Kidney (tissue), 14 donors: ENCODE data around the gene ABCB9. TPM values are rescaled to one million over a fixed set of nuclear protein-coding genes. Genes with fewer than 3 reads are reported as not detected.
A peak's percentile ranks its signal among the peaks of the same experiment; 100 is the strongest.

Source experiments
- DNase-seq, 5 donors: peaks; one replicate each; pipeline ENCODE4 v3.0.0-alpha.2; 2013 to 2020
- FAIRE-seq: peaks from 2 replicates; lab custom pipeline; 2012; peaks lifted over from hg19 to GRCh38; lab: Jason Lieb, UNC
- H3K27ac ChIP-seq, 2 donors: one replicate each; pipeline ENCODE4 v1.7.0; 2013; ENCODE audit warnings: low read depth in 2 of 2, low read length in 2 of 2, inconsistent platforms in 1 of 2
- H3K27me3 ChIP-seq: one replicate; pipeline ENCODE4 v1.7.1; 2013; ENCODE audit warnings: low read length, inconsistent platforms; ENCODE audit not compliant: control insufficient read depth, insufficient read depth
- H3K36me3 ChIP-seq, 3 donors: one replicate each; pipeline versions ENCODE4 v1.7.0 to v1.7.1; 2013; ENCODE audit warnings: low read length in 3 of 3, control low read depth in 1 of 3, inconsistent platforms in 1 of 3; ENCODE audit not compliant: insufficient read depth in 3 of 3, control insufficient read depth in 2 of 3
- H3K4me1 ChIP-seq, 3 donors: one replicate each; pipeline versions ENCODE4 v1.7.0 to v1.7.1; 2013; ENCODE audit warnings: low read length in 3 of 3, inconsistent platforms in 1 of 3, low read depth in 1 of 3; ENCODE audit not compliant: control insufficient read depth in 2 of 3, insufficient read depth in 2 of 3
- H3K4me3 ChIP-seq, 3 donors: one replicate each; pipeline versions ENCODE4 v1.7.0 to v1.8.1; 2013; ENCODE audit warnings: low read length in 3 of 3, control low read depth in 1 of 3, inconsistent platforms in 1 of 3
- H3K9ac ChIP-seq, 3 donors: one replicate each; pipeline versions ENCODE4 v1.7.0 to v1.7.1; 2013; ENCODE audit warnings: low read length in 3 of 3, control low read depth in 1 of 3, inconsistent platforms in 1 of 3
- H3K9me3 ChIP-seq, 3 donors: one replicate each; pipeline versions ENCODE4 v1.7.0 to v1.7.1; 2013; ENCODE audit warnings: low read length in 3 of 3, control low read depth in 1 of 3, inconsistent platforms in 1 of 3; ENCODE audit not compliant: control insufficient read depth in 2 of 3, insufficient read depth in 1 of 3
- intact Hi-C: fragments of 100-400 bp; cut with DNase I; formaldehyde crosslinking; loops from one replicate; pipeline ENCODE4 v1.11.1; 2022
- polyA plus RNA-seq: library from polyadenylated mRNA; stranded (reverse); fragments of 350-450 nt; fragmentation: Illumina TruSeq; extraction: RNeasy Lipid Tissue Mini Kit (QIAGEN cat#74804); gene quantifications from one replicate; pipeline ENCODE4 v1.2.3, GENCODE V29; 2014; ENCODE audit warnings: low read depth, low replicate concordance; ENCODE audit not compliant: insufficient read depth
- total RNA-seq: library from RNA; stranded (reverse); fragmentation: NEBNext Ultra II Directional; extraction: Animal tissue kit (Norgen Biotek cat#: 25700); gene quantifications from one replicate; pipeline ENCODE4 v1.2.1, GENCODE V29; 2021
- TF ChIP-seq, protein P1 (sequence below): IDR thresholded peaks from 3 replicates; pipeline ENCODE4 v1.5.1; 2012; ENCODE audit warnings: mild to moderate bottlenecking, moderate library complexity, borderline replicate concordance; ENCODE audit not compliant: insufficient read depth; ENCODE audit errors: extremely low read depth
- donor health status: control.
- donor health status: control.
- donor health status: control.
- donor health status: control.
- donor health status: control.
- donor health status: DM: yes; HTN: yes; CAD: no.
- donor health status: Normal renal cell carcinoma (clear cell type).

ABCB9 gene
- total and polyA plus RNA-seq, 2 donors from 2014 or later, result 4.6 to 7.6 TPM

GRCh38 chr12:122994140-122994675 is 27.9 kb upstream of the ABCB9 start:
- DNase-seq, result peak in 2 of 5 donors; percentile 12 to 61
- no peaks in the 10 kb centered on the region for H3K36me3 ChIP-seq
- FAIRE-seq, result no peak

DNA sequence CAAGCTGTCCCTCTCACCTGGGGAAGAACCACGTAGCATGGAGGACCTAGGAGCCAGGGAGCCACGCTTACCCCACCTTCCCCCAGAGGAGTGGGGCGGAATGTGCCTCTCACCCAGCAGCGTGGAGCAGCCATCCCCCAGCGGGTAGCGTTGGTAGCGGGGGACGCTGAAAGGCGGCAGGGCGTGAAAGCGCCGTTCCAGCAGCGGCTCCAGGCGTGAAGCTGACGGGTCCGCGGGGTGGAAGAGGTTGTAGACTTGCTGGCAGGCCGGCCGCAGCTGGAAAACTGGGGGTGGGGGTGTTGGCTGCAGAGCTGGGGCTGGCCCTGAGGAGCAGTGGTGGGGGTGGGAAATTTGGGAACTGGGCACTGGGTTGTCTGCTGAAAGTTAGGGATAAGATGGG is 26.1 kb upstream of the ABCB9 start:
- Histone ChIP-seq H3K27me3 (no peaks in the 10 kb centered on the region), H3K4me3 (no peak overlapping the region), H3K27ac (no peak overlapping the region), H3K36me3 (peaks cover 0 to 2% (median 0%) of the 10 kb centered on the region in 3 donors), H3K4me1 (peaks cover 0 to 18% (median 0%) of the 10 kb centered on the region in 3 donors), H3K9ac (no peak overlapping the region), H3K9me3 (no peaks in the 10 kb centered on the region)
- TF ChIP-seq, protein P1, sequence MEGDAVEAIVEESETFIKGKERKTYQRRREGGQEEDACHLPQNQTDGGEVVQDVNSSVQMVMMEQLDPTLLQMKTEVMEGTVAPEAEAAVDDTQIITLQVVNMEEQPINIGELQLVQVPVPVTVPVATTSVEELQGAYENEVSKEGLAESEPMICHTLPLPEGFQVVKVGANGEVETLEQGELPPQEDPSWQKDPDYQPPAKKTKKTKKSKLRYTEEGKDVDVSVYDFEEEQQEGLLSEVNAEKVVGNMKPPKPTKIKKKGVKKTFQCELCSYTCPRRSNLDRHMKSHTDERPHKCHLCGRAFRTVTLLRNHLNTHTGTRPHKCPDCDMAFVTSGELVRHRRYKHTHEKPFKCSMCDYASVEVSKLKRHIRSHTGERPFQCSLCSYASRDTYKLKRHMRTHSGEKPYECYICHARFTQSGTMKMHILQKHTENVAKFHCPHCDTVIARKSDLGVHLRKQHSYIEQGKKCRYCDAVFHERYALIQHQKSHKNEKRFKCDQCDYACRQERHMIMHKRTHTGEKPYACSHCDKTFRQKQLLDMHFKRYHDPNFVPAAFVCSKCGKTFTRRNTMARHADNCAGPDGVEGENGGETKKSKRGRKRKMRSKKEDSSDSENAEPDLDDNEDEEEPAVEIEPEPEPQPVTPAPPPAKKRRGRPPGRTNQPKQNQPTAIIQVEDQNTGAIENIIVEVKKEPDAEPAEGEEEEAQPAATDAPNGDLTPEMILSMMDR, result no peak
- DNase-seq (peak; percentile 75 to 81 (median 78)), FAIRE-seq (no peak)
- intact Hi-C loops, result no loop called here

More at GRCh38 chr12:122994140-122994675, 27.9 kb upstream of the ABCB9 start:
- Histone ChIP-seq H3K4me3 (peak overlapping the region in 1 of 3 donors; percentile 35), H3K9me3 (no peaks in the 10 kb centered on the region), H3K27ac (peak overlapping the region in 1 of 2 donors; percentile 71), H3K27me3 (no peaks in the 10 kb centered on the region), H3K4me1 (peaks cover 0 to 18% (median 0%) of the 10 kb centered on the region in 3 donors), H3K9ac (no peak overlapping the region)
- intact Hi-C loops, result no loop called here
- TF ChIP-seq, protein P1, result no peak

GRCh38 chr12:122991623-122992275 is 25.5 kb upstream of the ABCB9 start:
- no peaks in the 10 kb centered on the region for H3K9me3 ChIP-seq

More at GRCh38 chr12:122991623-122992275, 25.5 kb upstream of the ABCB9 start:
- H3K27ac ChIP-seq, result no peak overlapping the region
- H3K4me1 ChIP-seq, result peaks cover 0 to 18% (median 0%) of the 10 kb centered on the region in 3 donors
- H3K36me3 ChIP-seq, result peaks cover 0 to 2% (median 0%) of the 10 kb centered on the region in 3 donors
- no peak overlapping the region for H3K4me3 ChIP-seq
- TF ChIP-seq, protein P1, result no peak
- H3K9ac ChIP-seq, result no peak overlapping the region
- DNase-seq (peak in 2 of 5 donors; percentile 48 to 75), FAIRE-seq (no peak)
- no peaks in the 10 kb centered on the region for H3K27me3 ChIP-seq
- intact Hi-C loops, result no loop called here
